NCI-H1105 treated with DMSO at 0.1 percent for 48 hours (cell line): Measurements from ENCODE around the gene FBXW12.
A peak's percentile ranks its signal among the peaks of the same experiment; 100 is the strongest.
"Not testable (repeated sequence)": the region's sequence is repeated elsewhere in the genome, so short reads cannot be mapped to it uniquely, and the experiment has no call there.

Experiments used
- DNase-seq: peaks from one replicate; lab custom pipeline; 2025; lab: John Stamatoyannopoulos, UW

The FBXW12 gene

GRCh38 chr3:48372862-48373435, 930 bp downstream of the FBXW12 start:
- DNase-seq = no peak

GRCh38 chr3:48387634-48388033, 15.6 kb downstream of the FBXW12 start:
- no peak for DNase-seq

GRCh38 chr3:48388966-48389365, 16.9 kb downstream of the FBXW12 start:
- DNase-seq = no peak

- no peak for DNase-seq
These were observed 22.4 kb downstream of the FBXW12 start for GRCh38 chr3:48394391-48394790.

GRCh38 chr3:48395714-48396113, 23.7 kb downstream of the FBXW12 start:
- DNase-seq = no peak

GRCh38 chr3:48397767-48398681, 26.0 kb downstream of the FBXW12 start:
- DNase-seq = no peak

GRCh38 chr3:48398701-48399386, 26.8 kb downstream of the FBXW12 start:
- no peak for DNase-seq

- DNase-seq = peak; percentile 5
These were observed 27.6 kb downstream of the FBXW12 start for GRCh38 chr3:48399387-48400172.

- peak; percentile 24 for DNase-seq
These were observed 28.9 kb downstream of the FBXW12 start for GRCh38 chr3:48400824-48401433.

GRCh38 chr3:48401434-48401901, 29.4 kb downstream of the FBXW12 start:
- not testable (repeated sequence) for DNase-seq

- no peak for DNase-seq
These were observed 30.3 kb downstream of the FBXW12 start for GRCh38 chr3:48402281-48402732.

- no peak for DNase-seq
These were observed 30.9 kb downstream of the FBXW12 start for GRCh38 chr3:48402907-48403306.

- no peak for DNase-seq
These were observed 31.8 kb downstream of the FBXW12 start for GRCh38 chr3:48403533-48404439.

GRCh38 chr3:48404440-48405342, 32.7 kb downstream of the FBXW12 start:
- no peak for DNase-seq

- no peak for DNase-seq
These were observed 33.4 kb downstream of the FBXW12 start for GRCh38 chr3:48405343-48405881.

GRCh38 chr3:48405971-48406370, 34.0 kb downstream of the FBXW12 start:
- no peak for DNase-seq

GRCh38 chr3:48406443-48407431, 34.7 kb downstream of the FBXW12 start:
- no peak for DNase-seq
